ENCODE measurements around the gene DISC1.
"Not testable (repeated sequence)": the region's sequence is repeated elsewhere in the genome, so short reads cannot be mapped to it uniquely, and the experiment has no call there.

The DISC1 gene

DNA sequence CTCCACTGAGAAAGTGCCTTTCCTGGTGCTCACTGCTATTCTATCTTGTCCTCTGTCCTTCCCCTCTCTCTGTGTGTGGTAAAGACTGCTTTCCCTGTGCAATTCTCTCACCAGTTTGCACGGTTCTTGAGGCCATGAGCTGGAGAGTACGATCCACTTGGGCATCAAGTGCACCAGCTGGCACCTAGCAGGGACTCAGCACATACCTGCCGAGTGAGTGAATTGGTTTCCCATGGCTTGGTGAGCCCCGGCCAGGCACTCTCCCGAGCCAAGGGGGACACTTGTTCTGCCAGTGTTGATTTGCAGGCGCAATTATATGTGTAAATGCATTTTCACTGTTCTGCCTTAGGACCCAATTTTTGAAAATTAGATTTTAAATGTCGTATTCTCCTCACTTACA, 313.5 kb downstream of the DISC1 start:
- H2AFZ ChIP-seq (ENCODE audit: low read depth, low read length): no peak overlapping the region
- H3K27ac ChIP-seq (ENCODE audit: low read length): no peak overlapping the region
- H3K9ac ChIP-seq (ENCODE audit: low read length): no peak overlapping the region
- H3K36me3 ChIP-seq (replicated peaks; ENCODE audit: low read depth, low read length): no peaks in the 10 kb centered on the region
- peaks cover 36% of the 10 kb centered on the region for H3K27me3 ChIP-seq (ENCODE audit: low read depth, low read length)
- H3K4me3 ChIP-seq (ENCODE audit: low read length): no peak overlapping the region
- H3K4me2 ChIP-seq (ENCODE audit: low read length): no peak overlapping the region
- no peaks in the 10 kb centered on the region for H3K9me3 ChIP-seq (ENCODE audit: insufficient read depth, low read length)
- no peak for TF ChIP-seq EZH2phosphoT487 (IDR thresholded peaks at IDR 0.05; ENCODE audit: low read depth)
- TF ChIP-seq, protein P1, sequence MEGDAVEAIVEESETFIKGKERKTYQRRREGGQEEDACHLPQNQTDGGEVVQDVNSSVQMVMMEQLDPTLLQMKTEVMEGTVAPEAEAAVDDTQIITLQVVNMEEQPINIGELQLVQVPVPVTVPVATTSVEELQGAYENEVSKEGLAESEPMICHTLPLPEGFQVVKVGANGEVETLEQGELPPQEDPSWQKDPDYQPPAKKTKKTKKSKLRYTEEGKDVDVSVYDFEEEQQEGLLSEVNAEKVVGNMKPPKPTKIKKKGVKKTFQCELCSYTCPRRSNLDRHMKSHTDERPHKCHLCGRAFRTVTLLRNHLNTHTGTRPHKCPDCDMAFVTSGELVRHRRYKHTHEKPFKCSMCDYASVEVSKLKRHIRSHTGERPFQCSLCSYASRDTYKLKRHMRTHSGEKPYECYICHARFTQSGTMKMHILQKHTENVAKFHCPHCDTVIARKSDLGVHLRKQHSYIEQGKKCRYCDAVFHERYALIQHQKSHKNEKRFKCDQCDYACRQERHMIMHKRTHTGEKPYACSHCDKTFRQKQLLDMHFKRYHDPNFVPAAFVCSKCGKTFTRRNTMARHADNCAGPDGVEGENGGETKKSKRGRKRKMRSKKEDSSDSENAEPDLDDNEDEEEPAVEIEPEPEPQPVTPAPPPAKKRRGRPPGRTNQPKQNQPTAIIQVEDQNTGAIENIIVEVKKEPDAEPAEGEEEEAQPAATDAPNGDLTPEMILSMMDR (IDR thresholded peaks at IDR 0.05; ENCODE audit: low read depth, low read length): no peak
- H4K20me1 ChIP-seq (ENCODE audit: insufficient read depth, low read length): no peaks in the 10 kb centered on the region
- H3K79me2 ChIP-seq (ENCODE audit: low read length): no peaks in the 10 kb centered on the region
- H3K4me1 ChIP-seq (ENCODE audit: low read length): no peaks in the 10 kb centered on the region

DNA sequence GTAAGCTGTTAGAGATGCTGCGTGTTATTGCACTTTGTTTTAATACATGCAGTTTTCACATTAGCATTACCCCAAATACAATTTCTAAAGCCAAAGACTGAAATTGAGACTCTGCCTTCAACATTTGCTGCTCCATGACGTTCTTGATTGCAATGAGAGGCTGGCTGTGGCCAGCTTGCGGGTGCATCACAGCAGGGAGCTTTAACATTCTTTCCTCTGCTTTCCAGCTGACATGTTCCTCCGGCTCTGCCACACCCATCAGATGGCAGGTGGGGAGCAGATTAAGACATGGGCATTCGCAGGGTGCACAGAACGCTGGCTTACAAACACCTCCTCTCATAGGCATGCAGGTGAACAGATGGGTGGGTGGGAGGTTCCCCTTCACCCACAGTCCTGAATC, 314.1 kb downstream of the DISC1 start:
- TF ChIP-seq, protein P1 (IDR thresholded peaks at IDR 0.05; ENCODE audit: low read depth, low read length): no peak
- TF ChIP-seq EZH2phosphoT487 (IDR thresholded peaks at IDR 0.05; ENCODE audit: low read depth): no peak

GRCh38 chr1:231943084-231943483, 316.5 kb downstream of the DISC1 start:
- no peak for TF ChIP-seq EZH2phosphoT487 (IDR thresholded peaks at IDR 0.05; ENCODE audit: low read depth)
- TF ChIP-seq, protein P1 (IDR thresholded peaks at IDR 0.05; ENCODE audit: low read depth, low read length): no peak
- no peaks in the 10 kb centered on the region for H4K20me1 ChIP-seq (ENCODE audit: insufficient read depth, low read length)

More for the DNA sequence above, 314.1 kb downstream of the DISC1 start:
- no peak overlapping the region for H3K4me2 ChIP-seq (ENCODE audit: low read length)
- H3K36me3 ChIP-seq (replicated peaks; ENCODE audit: low read depth, low read length): no peaks in the 10 kb centered on the region
- no peaks in the 10 kb centered on the region for H3K9me3 ChIP-seq (ENCODE audit: insufficient read depth, low read length)
- no peak overlapping the region for H3K9ac ChIP-seq (ENCODE audit: low read length)
- H3K4me1 ChIP-seq (ENCODE audit: low read length): no peaks in the 10 kb centered on the region
- H3K27ac ChIP-seq (ENCODE audit: low read length): no peak overlapping the region
- H2AFZ ChIP-seq (ENCODE audit: low read depth, low read length): no peak overlapping the region
- H3K79me2 ChIP-seq (ENCODE audit: low read length): no peaks in the 10 kb centered on the region
- H3K4me3 ChIP-seq (ENCODE audit: low read length): no peak overlapping the region
- peaks cover 36% of the 10 kb centered on the region for H3K27me3 ChIP-seq (ENCODE audit: low read depth, low read length)
- no peaks in the 10 kb centered on the region for H4K20me1 ChIP-seq (ENCODE audit: insufficient read depth, low read length)

GRCh38 chr1:231948102-231948501, 321.5 kb downstream of the DISC1 start:
- H3K9ac ChIP-seq (ENCODE audit: low read length); H4K20me1 ChIP-seq (ENCODE audit: insufficient read depth, low read length); H3K27ac ChIP-seq (ENCODE audit: low read length); H3K27me3 ChIP-seq (ENCODE audit: low read depth, low read length); H3K36me3 ChIP-seq (replicated peaks; ENCODE audit: low read depth, low read length); H3K4me1 ChIP-seq (ENCODE audit: low read length); H3K9me3 ChIP-seq (ENCODE audit: insufficient read depth, low read length); H3K79me2 ChIP-seq (ENCODE audit: low read length); H3K4me3 ChIP-seq (ENCODE audit: low read length); H2AFZ ChIP-seq (ENCODE audit: low read depth, low read length); H3K4me2 ChIP-seq (ENCODE audit: low read length): not testable (repeated sequence)

More at GRCh38 chr1:231943084-231943483, 316.5 kb downstream of the DISC1 start:
- Histone ChIP-seq H3K4me3 (ENCODE audit: low read length) (no peak overlapping the region), H3K9me3 (ENCODE audit: insufficient read depth, low read length) (no peaks in the 10 kb centered on the region), H3K36me3 (replicated peaks; ENCODE audit: low read depth, low read length) (no peaks in the 10 kb centered on the region), H3K27me3 (ENCODE audit: low read depth, low read length) (peaks cover 22% of the 10 kb centered on the region), H3K27ac (ENCODE audit: low read length) (no peak overlapping the region), H3K4me1 (ENCODE audit: low read length) (no peaks in the 10 kb centered on the region), H3K4me2 (ENCODE audit: low read length) (no peak overlapping the region), H3K9ac (ENCODE audit: low read length) (no peak overlapping the region), H3K79me2 (ENCODE audit: low read length) (no peaks in the 10 kb centered on the region), H2AFZ (ENCODE audit: low read depth, low read length) (no peak overlapping the region)
